ENCODE results near the gene DPRX.

DNA sequence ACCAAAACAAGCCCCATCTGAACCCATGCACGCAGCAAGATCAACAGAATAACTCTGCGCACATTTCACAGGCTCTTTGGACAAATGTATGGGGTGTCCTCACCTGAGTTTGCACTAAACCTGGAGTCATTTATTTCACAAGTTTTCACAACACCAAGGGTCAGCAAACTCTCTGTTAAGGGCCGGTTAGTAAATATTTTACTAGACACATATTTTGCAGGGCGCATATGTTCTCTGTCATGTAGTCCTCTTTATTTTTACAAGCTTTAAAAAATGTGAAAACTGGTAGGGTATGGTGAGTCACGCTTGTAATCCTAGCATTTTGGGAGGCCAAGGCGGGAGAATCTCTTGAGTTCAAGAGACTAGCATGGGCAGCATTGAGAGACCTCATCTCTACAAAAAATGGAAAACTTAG, 45.5 kb upstream of the DPRX start:
- TF ChIP-seq, protein P1, sequence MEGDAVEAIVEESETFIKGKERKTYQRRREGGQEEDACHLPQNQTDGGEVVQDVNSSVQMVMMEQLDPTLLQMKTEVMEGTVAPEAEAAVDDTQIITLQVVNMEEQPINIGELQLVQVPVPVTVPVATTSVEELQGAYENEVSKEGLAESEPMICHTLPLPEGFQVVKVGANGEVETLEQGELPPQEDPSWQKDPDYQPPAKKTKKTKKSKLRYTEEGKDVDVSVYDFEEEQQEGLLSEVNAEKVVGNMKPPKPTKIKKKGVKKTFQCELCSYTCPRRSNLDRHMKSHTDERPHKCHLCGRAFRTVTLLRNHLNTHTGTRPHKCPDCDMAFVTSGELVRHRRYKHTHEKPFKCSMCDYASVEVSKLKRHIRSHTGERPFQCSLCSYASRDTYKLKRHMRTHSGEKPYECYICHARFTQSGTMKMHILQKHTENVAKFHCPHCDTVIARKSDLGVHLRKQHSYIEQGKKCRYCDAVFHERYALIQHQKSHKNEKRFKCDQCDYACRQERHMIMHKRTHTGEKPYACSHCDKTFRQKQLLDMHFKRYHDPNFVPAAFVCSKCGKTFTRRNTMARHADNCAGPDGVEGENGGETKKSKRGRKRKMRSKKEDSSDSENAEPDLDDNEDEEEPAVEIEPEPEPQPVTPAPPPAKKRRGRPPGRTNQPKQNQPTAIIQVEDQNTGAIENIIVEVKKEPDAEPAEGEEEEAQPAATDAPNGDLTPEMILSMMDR (conservative IDR thresholded peaks at IDR 0.05; ENCODE audit: low read length), result no peak
- no peak for TF ChIP-seq EZH2phosphoT487 (IDR thresholded peaks at IDR 0.05; ENCODE audit: borderline replicate concordance, low read depth, low read length)
